HepG2 (cell line): Measurements from ENCODE around the gene GMFB. TPM values are rescaled to one million over a fixed set of nuclear protein-coding genes. Genes with fewer than 3 reads are reported as not detected.

Source experiments
- ATAC-seq: fragments of 200-7000 bp; cut with Tn5 transposase; 3 replicates; pipeline ENCODE4 v1.9.1; 2020; ENCODE audit warnings: mild to moderate bottlenecking, moderate library complexity
- BruUV-seq: library from RNA; stranded (reverse); fragments of 400-500 nt; replicated peaks from 2 replicates; lab custom pipeline; 2021; lab: Mats Ljungman, UMichigan
- CTCF ChIA-PET: fragments of 300-600 bp; formaldehyde crosslinking; extraction: SDS; loops from one replicate; lab custom pipeline; 2021; ENCODE audit warnings: low total read pairs, inconsistent platforms, low intra/inter-chr PET ratio; lab: Yijun Ruan, JAX
- POLR2A ChIA-PET: fragments of 350-600 bp; sonication (Branson Sonifier 250); formaldehyde crosslinking; loops from one replicate; lab custom pipeline; 2020; ENCODE audit warnings: antibody characterized with exemption, inconsistent platforms; lab: Yijun Ruan, JAX
- DNase-seq: peaks from one replicate; pipeline ENCODE4 v3.0.0-alpha.2; 2015; ENCODE audit warnings: low spot score
- FAIRE-seq: peaks from 3 replicates; lab custom pipeline; 2011; peaks lifted over from hg19 to GRCh38; lab: Jason Lieb, UNC
- H2AFZ ChIP-seq: one replicate; pipeline ENCODE4 v1.6.1; 2011; ENCODE audit warnings: low read length, inconsistent platforms
- H3K27ac ChIP-seq: fragments of 300-600 bp; 3 replicates; pipeline ENCODE4 v1.8.0; 2011; ENCODE audit warnings: mixed run types, mild to moderate bottlenecking, mixed read lengths, low read length, inconsistent platforms; ENCODE audit not compliant: insufficient read depth; ENCODE audit errors: extremely low read length
- H3K27me3 ChIP-seq, 2 experiments: fragments of 200-600 bp in 1 of 2; 2 replicates in 1 of 2; 3 replicates in 1 of 2; pipeline versions ENCODE4 v1.6.0 to v1.8.0; 2011; ENCODE audit warnings: low read length in 2 of 2, mild to moderate bottlenecking in 2 of 2, moderate library complexity in 2 of 2, inconsistent platforms in 1 of 2; ENCODE audit not compliant: insufficient read depth in 2 of 2, control insufficient read depth in 1 of 2
- H3K36me3 ChIP-seq, 2 experiments: fragments of 200-600 bp in 1 of 2; replicated peaks in 1 of 2; 2 replicates in 1 of 2; 3 replicates in 1 of 2; pipeline versions ENCODE4 v1.5.1 to v1.8.0; 2011; ENCODE audit warnings: low read length in 2 of 2, inconsistent platforms in 1 of 2; ENCODE audit not compliant: insufficient read depth in 2 of 2, control insufficient read depth in 1 of 2
- H3K4me1 ChIP-seq: 2 replicates; pipeline ENCODE4 v1.5.1; 2012; ENCODE audit warnings: low read length, inconsistent platforms; ENCODE audit not compliant: insufficient read depth
- H3K4me2 ChIP-seq: 2 replicates; pipeline ENCODE4 v1.6.0; 2011; ENCODE audit warnings: low read depth, low read length, inconsistent platforms
- H3K4me3 ChIP-seq, 3 experiments: fragments of 200-600 bp in 1 of 3; sonication (generic), shearing (Covaris generic) in 1 of 3; replicated peaks in 1 of 3; 2 replicates each; pipeline ENCODE4 v1.5.1; 2011 to 2016; ENCODE audit warnings: low read length in 3 of 3, inconsistent platforms in 2 of 3, low read depth in 2 of 3, mild to moderate bottlenecking in 2 of 3, control low read depth in 1 of 3, mixed read lengths in 1 of 3; ENCODE audit not compliant: insufficient read depth in 1 of 3
- H3K79me2 ChIP-seq: one replicate; pipeline ENCODE4 v1.6.1; 2011; ENCODE audit warnings: low read length, inconsistent platforms; ENCODE audit not compliant: insufficient read depth
- H3K9ac ChIP-seq: 2 replicates; pipeline ENCODE4 v1.6.0; 2011; ENCODE audit warnings: mild to moderate bottlenecking, low read depth, low read length, inconsistent platforms; ENCODE audit not compliant: insufficient read depth
- H3K9me3 ChIP-seq: 2 replicates; pipeline ENCODE4 v1.5.1; 2012; ENCODE audit warnings: mild to moderate bottlenecking, low read length
- H4K20me1 ChIP-seq: 2 replicates; pipeline ENCODE4 v1.6.0; 2011; ENCODE audit warnings: inconsistent platforms, mild to moderate bottlenecking, low read length, moderate library complexity; ENCODE audit not compliant: insufficient read depth
- AKAP8 ChIP-seq: sonication (generic); formaldehyde crosslinking; IDR thresholded peaks from 2 replicates; pipeline ENCODE4 v1.5.1; 2020; ENCODE audit warnings: mild to moderate bottlenecking, missing genetic modification reagents
- BRCA1 ChIP-seq: sonication (generic); formaldehyde crosslinking; IDR thresholded peaks from 2 replicates; pipeline ENCODE4 v1.4.0; 2020; ENCODE audit warnings: missing genetic modification reagents
- CSRNP1 ChIP-seq: sonication (generic); formaldehyde crosslinking; IDR thresholded peaks from 2 replicates; pipeline ENCODE4 v1.8.1; 2023; ENCODE audit warnings: mild to moderate bottlenecking, missing genetic modification reagents
- FOXO1 ChIP-seq: sonication (generic); formaldehyde crosslinking; IDR thresholded peaks from 2 replicates; pipeline ENCODE4 v1.4.0; 2020; ENCODE audit warnings: missing genetic modification reagents
- MED1 ChIP-seq: sonication (generic); formaldehyde crosslinking; IDR thresholded peaks from 2 replicates; pipeline ENCODE4 v1.4.0; 2020; ENCODE audit warnings: missing genetic modification reagents
- SOX5 ChIP-seq: IDR thresholded peaks from 2 replicates; pipeline ENCODE4 v1.6.1; 2016; ENCODE audit warnings: borderline replicate concordance
- TSC22D2 ChIP-seq: sonication (generic); formaldehyde crosslinking; IDR thresholded peaks from 2 replicates; pipeline ENCODE4 v1.5.1; 2020; ENCODE audit warnings: missing genetic modification reagents, mild to moderate bottlenecking, borderline replicate concordance
- ZBTB34 ChIP-seq: sonication (generic); formaldehyde crosslinking; IDR thresholded peaks from 2 replicates; pipeline ENCODE4 v1.8.0; 2022; ENCODE audit warnings: mild to moderate bottlenecking, missing genetic modification reagents
- ZFP82 ChIP-seq: sonication (generic); formaldehyde crosslinking; IDR thresholded peaks from 2 replicates; pipeline ENCODE4 v1.5.1; 2020; ENCODE audit warnings: mild to moderate bottlenecking, missing genetic modification reagents, borderline replicate concordance
- ZNF431 ChIP-seq: sonication (generic); formaldehyde crosslinking; IDR thresholded peaks from 2 replicates; pipeline ENCODE4 v1.9.0; 2022; ENCODE audit warnings: missing genetic modification reagents, low read depth, mild to moderate bottlenecking, borderline replicate concordance
- ZNF512 ChIP-seq: sonication (generic); formaldehyde crosslinking; IDR thresholded peaks from 2 replicates; pipeline ENCODE4 v1.4.0; 2020; ENCODE audit warnings: mild to moderate bottlenecking, missing genetic modification reagents
- ZNF598 ChIP-seq: sonication (generic); formaldehyde crosslinking; IDR thresholded peaks from 2 replicates; pipeline ENCODE4 v1.5.1; 2020; ENCODE audit warnings: mild to moderate bottlenecking, missing genetic modification reagents, borderline replicate concordance
- ZNF629 ChIP-seq: sonication (generic); formaldehyde crosslinking; conservative IDR thresholded peaks from 2 replicates; pipeline ENCODE4 v1.5.0; 2020; ENCODE audit warnings: missing genetic modification reagents
- ZNF800 ChIP-seq: sonication (generic); formaldehyde crosslinking; IDR thresholded peaks from 2 replicates; pipeline ENCODE4 v1.4.0; 2020; ENCODE audit warnings: missing genetic modification reagents
- WGBS: methylation state at CpG from one replicate; pipeline ENCODE4 v1.1.6; 2017; ENCODE audit warnings: low lambda C conversion rate; 5-methylcytosine and 5-hydroxymethylcytosine counted together
- in situ Hi-C: cut with HindIII; loops from 2 replicates; pipeline ENCODE4 v1.10.0; 2017; ENCODE audit warnings: low pct_unique_long_range_greater_than_20kb; ENCODE audit not compliant: extremely low pct_ligation_motif_present
- intact Hi-C: fragments of 100-400 bp; cut with micrococcal nuclease; formaldehyde crosslinking; loops from one replicate; pipeline ENCODE4 v1.10.0; 2022; ENCODE audit not compliant: unreplicated experiment
- polyA plus RNA-seq, 8 experiments: library from polyadenylated mRNA; depleted of rRNA in 3 of 8; stranded (reverse) in 7 of 8; unstranded in 1 of 8; fragments of >200 nt; fragmentation: Illumina TruSeq in 4 of 8; extraction: Trizol in 4 of 8; gene quantifications; 2 replicates each; pipeline versions ENCODE4 v1.2.1 to v1.2.3, GENCODE V29; 2011 to 2016; ENCODE audit warnings: low read depth in 4 of 8, missing spikeins in 1 of 8, mixed read lengths in 1 of 8; ENCODE audit not compliant: insufficient read depth in 1 of 8
- total RNA-seq, 5 experiments: library from RNA; depleted of rRNA; stranded (reverse); fragments of >200 nt; fragmentation: Illumina TruSeq; extraction: Trizol; gene quantifications; 2 replicates each; pipeline ENCODE4 v1.2.3, GENCODE V29; 2016; ENCODE audit warnings: low read depth in 1 of 5
- TF ChIP-seq, protein P1 (sequence below): sonication (generic); formaldehyde crosslinking; IDR thresholded peaks from 2 replicates; pipeline ENCODE4 v1.4.0; 2020; ENCODE audit warnings: missing genetic modification reagents

The GMFB gene
- total and polyA plus RNA-seq, 2 of the 13 experiments (the other 11 are each of a cell fraction or from before 2014, with no cell fraction given): 17.3 to 68.2 TPM

GRCh38 chr14:54489318-54489683, 521 bp upstream of the GMFB start (continued):
- TF ChIP-seq, protein P1, sequence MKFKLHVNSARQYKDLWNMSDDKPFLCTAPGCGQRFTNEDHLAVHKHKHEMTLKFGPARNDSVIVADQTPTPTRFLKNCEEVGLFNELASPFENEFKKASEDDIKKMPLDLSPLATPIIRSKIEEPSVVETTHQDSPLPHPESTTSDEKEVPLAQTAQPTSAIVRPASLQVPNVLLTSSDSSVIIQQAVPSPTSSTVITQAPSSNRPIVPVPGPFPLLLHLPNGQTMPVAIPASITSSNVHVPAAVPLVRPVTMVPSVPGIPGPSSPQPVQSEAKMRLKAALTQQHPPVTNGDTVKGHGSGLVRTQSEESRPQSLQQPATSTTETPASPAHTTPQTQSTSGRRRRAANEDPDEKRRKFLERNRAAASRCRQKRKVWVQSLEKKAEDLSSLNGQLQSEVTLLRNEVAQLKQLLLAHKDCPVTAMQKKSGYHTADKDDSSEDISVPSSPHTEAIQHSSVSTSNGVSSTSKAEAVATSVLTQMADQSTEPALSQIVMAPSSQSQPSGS: no peak
- 0 out of 2 replicates have a peak, but pooled peaks have one; percentile 17 for TF ChIP-seq ZNF431
- peak; percentile 68 for TF ChIP-seq ZNF512 (CRISPR knock-in tag)
- no peak for TF ChIP-seq BRCA1 (CRISPR knock-in tag)
- TF ChIP-seq ZNF598 (CRISPR knock-in tag): no peak
- no peak for TF ChIP-seq ZBTB34 (CRISPR knock-in tag)

DNA sequence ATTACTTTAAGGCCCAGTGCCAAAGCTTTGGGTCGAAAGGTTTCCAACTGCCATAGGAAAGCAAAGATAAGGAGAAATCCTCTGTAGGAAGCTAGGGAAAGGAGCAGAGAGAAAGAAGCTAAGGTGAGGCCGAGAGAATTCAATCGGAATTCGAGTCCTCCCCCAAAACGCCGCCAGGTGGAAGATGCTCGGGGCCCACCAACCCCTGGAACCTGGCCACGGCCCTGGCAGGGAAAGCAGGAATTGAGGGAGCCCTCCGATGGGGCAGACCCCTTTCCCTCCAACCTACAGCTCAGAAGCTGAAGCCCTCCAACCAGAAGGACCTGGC, 498 bp downstream of the GMFB start:
- ChIA-PET CTCF (no interaction called here), POLR2A (interaction anchor here (0.9 to 3.0 kb wide), 13 partner anchors 11 to 134 kb away, joined by 3 to 19 read pairs (median 4); partner anchors contain the start of gene CGRRF1)
- H3K36me3 ChIP-seq: no peaks in the 10 kb centered on the region
- peaks cover 53% of the 10 kb centered on the region for H3K79me2 ChIP-seq
- intact Hi-C loops (loop anchor here (5.0 kb wide), 2 partner anchors 46 to 121 kb away; partner anchors contain the start of gene CNIH1), in situ Hi-C loops (loop anchor here (10.0 kb wide), 1 partner anchor 123 kb away; no protein-coding TSS in a partner anchor)
- peaks cover 65% of the 10 kb centered on the region for H3K4me1 ChIP-seq
- H3K9ac ChIP-seq: peak overlapping the region; percentile 93
- no TSS peak for BruUV-seq
- peak overlapping the region; percentile 94 for H3K27ac ChIP-seq
- H3K4me3 ChIP-seq: peak overlapping the region; percentile 90 to 99 (median 94)
- peaks cover 12% of the 10 kb centered on the region for H4K20me1 ChIP-seq
- H3K4me2 ChIP-seq: peak overlapping the region; percentile 99
- ATAC-seq (no peak; the same call in 1 of the 3 replicates), DNase-seq (no peak), FAIRE-seq (no peak)
- H3K9me3 ChIP-seq: no peaks in the 10 kb centered on the region
- H3K27me3 ChIP-seq: no peaks in the 10 kb centered on the region; a peak in 1 of 5 replicates
- H2AFZ ChIP-seq: no peak overlapping the region
- 2% methylated on average over 7 of the region's 9 CpGs for WGBS
- TF ChIP-seq FOXO1 (CRISPR knock-in tag) (0 out of 2 replicates have a peak, but pooled peaks have one; percentile 8), TSC22D2 (CRISPR knock-in tag) (0 out of 2 replicates have a peak, but pooled peaks have one; percentile 8), ZNF800 (CRISPR knock-in tag) (peak; percentile 47; the same call in 1 of the 2 replicates), CSRNP1 (CRISPR knock-in tag) (peak; percentile 25; the same call in 1 of the 2 replicates), MED1 (CRISPR knock-in tag) (no peak), AKAP8 (CRISPR knock-in tag) (no peak), ZFP82 (CRISPR knock-in tag) (peak; percentile 12; the same call in 1 of the 2 replicates), SOX5 (CRISPR knock-in tag) (0 out of 2 replicates have a peak, but pooled peaks have one; percentile 1), ZNF629 (CRISPR knock-in tag) (no peak)
